HG03103 (cell line): Measurements from ENCODE around the gene NUTM2F.
"Not testable (repeated sequence)": the region's sequence is repeated elsewhere in the genome, so short reads cannot be mapped to it uniquely, and the experiment has no call there.

Experiments
- ATAC-seq: cut with Tn5 transposase; IDR thresholded peaks from one replicate; pipeline ENCODE4 v1.9.1; 2021; ENCODE audit warnings: low read depth; ENCODE audit not compliant: unreplicated experiment

NUTM2F gene

GRCh38 chr9:94328544-94328943 lies at the start of gene NUTM2F:
Gene NUTM2F, minus strand, starts transcription at chr9:94328644. Its CDS starts 21 bp downstream, at chr9:94328623.
- ATAC-seq, result not testable (repeated sequence)

GRCh38 chr9:94375197-94375596 lies 46.8 kb upstream of the NUTM2F start:
- ATAC-seq, result peak; percentile 45

GRCh38 chr9:94374176-94375056 lies 46.0 kb upstream of the NUTM2F start:
- ATAC-seq, result peak; percentile 79

- not testable (repeated sequence) for ATAC-seq
Measured at GRCh38 chr9:94373779-94374175, 45.3 kb upstream of the NUTM2F start.

GRCh38 chr9:94370266-94370665 lies 41.8 kb upstream of the NUTM2F start:
- not testable (repeated sequence) for ATAC-seq

- not testable (repeated sequence) for ATAC-seq
Measured at GRCh38 chr9:94364093-94364614, 35.7 kb upstream of the NUTM2F start.

- ATAC-seq, result not testable (repeated sequence)
Measured at GRCh38 chr9:94357158-94357557, 28.7 kb upstream of the NUTM2F start.

GRCh38 chr9:94351901-94352723 lies 23.7 kb upstream of the NUTM2F start:
- not testable (repeated sequence) for ATAC-seq

- not testable (repeated sequence) for ATAC-seq
Measured at GRCh38 chr9:94348754-94349153, 20.3 kb upstream of the NUTM2F start.

- not testable (repeated sequence) for ATAC-seq
Measured at GRCh38 chr9:94347451-94347850, 19.0 kb upstream of the NUTM2F start.

GRCh38 chr9:94341703-94342102 lies 13.3 kb upstream of the NUTM2F start:
- ATAC-seq, result not testable (repeated sequence)

- not testable (repeated sequence) for ATAC-seq
Measured at GRCh38 chr9:94340750-94341149, 12.3 kb upstream of the NUTM2F start.

GRCh38 chr9:94339657-94340056 lies 11.2 kb upstream of the NUTM2F start:
- ATAC-seq, result not testable (repeated sequence)

- ATAC-seq, result not testable (repeated sequence)
Measured at GRCh38 chr9:94338723-94339122, 10.3 kb upstream of the NUTM2F start.

- ATAC-seq, result not testable (repeated sequence)
Measured at GRCh38 chr9:94336445-94336844, 8.0 kb upstream of the NUTM2F start.

GRCh38 chr9:94325583-94325982 lies 2.9 kb downstream of the NUTM2F start:
- not testable (repeated sequence) for ATAC-seq

GRCh38 chr9:94323153-94323798 lies 5.2 kb downstream of the NUTM2F start:
- not testable (repeated sequence) for ATAC-seq

- ATAC-seq, result not testable (repeated sequence)
Measured at GRCh38 chr9:94322342-94322940, 6.0 kb downstream of the NUTM2F start.

- ATAC-seq, result not testable (repeated sequence)
Measured at GRCh38 chr9:94317949-94318657, 10.3 kb downstream of the NUTM2F start.
